Small intestine (tissue), 7 donors: Measurements from ENCODE around the gene SERGEF. TPM values are rescaled to one million over a fixed set of nuclear protein-coding genes. Genes with fewer than 3 reads are reported as not detected.

Experiments used
- DNase-seq, 2 donors: peaks; one replicate each; pipeline versions ENCODE4 v3.0.0 to v3.0.0-alpha.2; 2013
- FAIRE-seq: peaks from 2 replicates; lab custom pipeline; 2012; peaks lifted over from hg19 to GRCh38; lab: Jason Lieb, UNC
- H3K27ac ChIP-seq, 3 donors: one replicate each; pipeline ENCODE4 v1.5.1; 2013; ENCODE audit warnings: low read length in 2 of 3, mild to moderate bottlenecking in 2 of 3, control low read depth in 1 of 3, inconsistent platforms in 1 of 3, low read depth in 1 of 3, moderate library complexity in 1 of 3
- H3K27me3 ChIP-seq, 3 donors: one replicate each; pipeline ENCODE4 v1.6.1; 2013; ENCODE audit warnings: low read length in 3 of 3, inconsistent platforms in 1 of 3; ENCODE audit not compliant: control insufficient read depth in 3 of 3, insufficient read depth in 3 of 3
- H3K36me3 ChIP-seq, 3 donors: one replicate each; pipeline ENCODE4 v1.6.1; 2013; ENCODE audit warnings: low read length in 3 of 3, inconsistent platforms in 1 of 3, low read depth in 1 of 3, mild to moderate bottlenecking in 1 of 3, moderate library complexity in 1 of 3; ENCODE audit not compliant: control insufficient read depth in 3 of 3, insufficient read depth in 2 of 3
- H3K4me1 ChIP-seq, 3 donors: one replicate each; pipeline ENCODE4 v1.6.1; 2013; ENCODE audit warnings: low read length in 2 of 3, inconsistent platforms in 1 of 3, low read depth in 1 of 3, mild to moderate bottlenecking in 1 of 3, moderate library complexity in 1 of 3; ENCODE audit not compliant: control insufficient read depth in 3 of 3, insufficient read depth in 2 of 3
- H3K4me3 ChIP-seq, 3 donors: one replicate each; pipeline ENCODE4 v1.5.1; 2013; ENCODE audit warnings: low read length in 3 of 3, control low read depth in 1 of 3, inconsistent platforms in 1 of 3, low read depth in 1 of 3, mild to moderate bottlenecking in 1 of 3, moderate library complexity in 1 of 3
- H3K9me3 ChIP-seq, 2 donors: one replicate each; pipeline ENCODE4 v1.6.1; 2013; ENCODE audit warnings: low read depth in 1 of 2, low read length in 1 of 2; ENCODE audit not compliant: control insufficient read depth in 2 of 2, insufficient read depth in 1 of 2
- WGBS, 3 donors: extraction: QIAGEN DNeasy Blood & Tissue Kit; methylation state at CpG; one replicate each; pipeline ENCODE4 v1.1.7; 2013; 5-methylcytosine and 5-hydroxymethylcytosine counted together
- polyA plus RNA-seq, 4 donors: library from polyadenylated mRNA; stranded (reverse) in 3 of 4; unstranded in 1 of 4; fragments of 200-250 nt in 3 of 4; fragments of 120-200 nt in 1 of 4; gene quantifications; one replicate each; pipeline versions ENCODE4 v1.2.1 to v1.2.3, GENCODE V29; 2013
- donor health status: healthy with polysubstance abuse.
- donor health status: control.
- donor health status: control.
- donor health status: Bipolar disorder and iron deficiency.
- donor health status: healthy.

Gene SERGEF
- polyA plus RNA-seq, 4 donors, result 19.2 to 31.1 (median 27.0) TPM

- 94 to 97% (median 97%) methylated on average over 5 of the region's 5 CpGs for WGBS, 3 donors
- no peak for FAIRE-seq
Observed at GRCh38 chr11:17892409-17892808, 120.4 kb downstream of the SERGEF start.

GRCh38 chr11:17890325-17890724, 122.5 kb downstream of the SERGEF start:
- Histone ChIP-seq H3K36me3 (no peaks in the 10 kb centered on the region), H3K9me3 (no peaks in the 10 kb centered on the region), H3K27me3 (no peaks in the 10 kb centered on the region), H3K4me1 (no peaks in the 10 kb centered on the region), H3K4me3 (no peak overlapping the region), H3K27ac (no peak overlapping the region)
- FAIRE-seq, result no peak
- no peak for DNase-seq
- WGBS, 3 donors, result 91 to 95% (median 93%) methylated on average over 5 of the region's 5 CpGs

More at GRCh38 chr11:17892409-17892808, 120.4 kb downstream of the SERGEF start:
- no peaks in the 10 kb centered on the region for H3K9me3 ChIP-seq
- H3K27ac ChIP-seq, result no peak overlapping the region
- H3K27me3 ChIP-seq, result no peaks in the 10 kb centered on the region
- H3K4me1 ChIP-seq, result no peaks in the 10 kb centered on the region
- H3K36me3 ChIP-seq, result no peaks in the 10 kb centered on the region
- H3K4me3 ChIP-seq, result no peak overlapping the region
- peak in 1 of 2 donors; percentile 13 for DNase-seq

GRCh38 chr11:17887779-17888178, 125.1 kb downstream of the SERGEF start:
- no peak for FAIRE-seq
- WGBS, 3 donors, result 90 to 96% (median 96%) methylated on average over 11 of the region's 11 CpGs

GRCh38 chr11:17883946-17884345, 128.9 kb downstream of the SERGEF start:
- no peaks in the 10 kb centered on the region for H3K4me1 ChIP-seq
- H3K27me3 ChIP-seq, result no peaks in the 10 kb centered on the region
- H3K36me3 ChIP-seq, result no peaks in the 10 kb centered on the region
- DNase-seq, result no peak
- no peak overlapping the region for H3K27ac ChIP-seq
- no peak overlapping the region for H3K4me3 ChIP-seq
- 97% methylated on average over 27 of the region's 27 CpGs for WGBS, 3 donors
- H3K9me3 ChIP-seq, result no peaks in the 10 kb centered on the region
- FAIRE-seq, result no peak

More at GRCh38 chr11:17887779-17888178, 125.1 kb downstream of the SERGEF start:
- Histone ChIP-seq H3K4me3 (no peak overlapping the region), H3K9me3 (no peaks in the 10 kb centered on the region), H3K27me3 (no peaks in the 10 kb centered on the region), H3K4me1 (no peaks in the 10 kb centered on the region), H3K36me3 (no peaks in the 10 kb centered on the region), H3K27ac (no peak overlapping the region)
- no peak for DNase-seq

- WGBS, 3 donors, result 84 to 93% (median 85%) methylated on average over 3 of the region's 3 CpGs
- no peak overlapping the region for H3K4me3 ChIP-seq
- no peaks in the 10 kb centered on the region for H3K36me3 ChIP-seq
- H3K9me3 ChIP-seq, result no peaks in the 10 kb centered on the region
- no peak for DNase-seq
- H3K27ac ChIP-seq, result no peak overlapping the region
- no peak for FAIRE-seq
- H3K27me3 ChIP-seq, result no peaks in the 10 kb centered on the region
- H3K4me1 ChIP-seq, result no peaks in the 10 kb centered on the region
Observed at GRCh38 chr11:17883057-17883456, 129.8 kb downstream of the SERGEF start.

GRCh38 chr11:17878743-17879142, 134.1 kb downstream of the SERGEF start:
- H3K36me3 ChIP-seq, result peaks cover 0 to 4% (median 0%) of the 10 kb centered on the region in 3 donors
- no peaks in the 10 kb centered on the region for H3K9me3 ChIP-seq

GRCh38 chr11:17877886-17878285, 135.0 kb downstream of the SERGEF start:
- Histone ChIP-seq H3K4me1 (no peaks in the 10 kb centered on the region), H3K36me3 (peaks cover 0 to 5% (median 1%) of the 10 kb centered on the region in 3 donors), H3K27me3 (no peaks in the 10 kb centered on the region), H3K27ac (no peak overlapping the region), H3K9me3 (no peaks in the 10 kb centered on the region), H3K4me3 (no peak overlapping the region)
- FAIRE-seq (no peak), DNase-seq (no peak)
- 87 to 94% (median 89%) methylated on average over 3 of the region's 3 CpGs for WGBS, 3 donors

More at GRCh38 chr11:17878743-17879142, 134.1 kb downstream of the SERGEF start:
- DNase-seq, result no peak
- 88 to 89% (median 89%) methylated on average over 2 of the region's 2 CpGs for WGBS, 3 donors
- H3K27ac ChIP-seq, result no peak overlapping the region
- no peaks in the 10 kb centered on the region for H3K27me3 ChIP-seq
- H3K4me1 ChIP-seq, result no peaks in the 10 kb centered on the region
- FAIRE-seq, result no peak
- H3K4me3 ChIP-seq, result no peak overlapping the region

- no peak overlapping the region for H3K4me3 ChIP-seq
- no peak for FAIRE-seq
- WGBS, 3 donors, result 93 to 96% (median 95%) methylated on average over 3 of the region's 3 CpGs
- H3K27ac ChIP-seq, result no peak overlapping the region
- no peaks in the 10 kb centered on the region for H3K9me3 ChIP-seq
- H3K36me3 ChIP-seq, result peaks cover 0 to 5% (median 2%) of the 10 kb centered on the region in 3 donors
- DNase-seq, result no peak
- no peaks in the 10 kb centered on the region for H3K27me3 ChIP-seq
- H3K4me1 ChIP-seq, result no peaks in the 10 kb centered on the region
Observed at GRCh38 chr11:17876827-17877226, 136.0 kb downstream of the SERGEF start.

GRCh38 chr11:17875891-17876290, 137.0 kb downstream of the SERGEF start:
- Histone ChIP-seq H3K36me3 (peaks cover 0 to 5% (median 2%) of the 10 kb centered on the region in 3 donors), H3K27me3 (no peaks in the 10 kb centered on the region), H3K9me3 (no peaks in the 10 kb centered on the region), H3K4me3 (no peak overlapping the region), H3K4me1 (no peaks in the 10 kb centered on the region), H3K27ac (no peak overlapping the region)
- DNase-seq, result no peak
- no peak for FAIRE-seq
